Activated gamma-delta T cell treated with anti-CD3 and anti-CD28 coated beads, Interleukin-2, amount 50 U/mL, for 16 hours (primary cell): Measurements from ENCODE around the gene RETREG2.
"Not testable (repeated sequence)": the region's sequence is repeated elsewhere in the genome, so short reads cannot be mapped to it uniquely, and the experiment has no call there.

ENCODE experiments used
- DNase-seq: peaks from one replicate; pipeline ENCODE4 v3.0.0-alpha.2; 2020; ENCODE audit warnings: low read depth

The RETREG2 gene

GRCh38 chr2:219186754-219187456 lies 8.8 kb downstream of the RETREG2 start:
- DNase-seq = no peak

- DNase-seq = no peak
Measured at GRCh38 chr2:219197388-219197787, 19.3 kb downstream of the RETREG2 start.

- DNase-seq = no peak
Measured at GRCh38 chr2:219198974-219199373, 20.9 kb downstream of the RETREG2 start.

GRCh38 chr2:219199470-219200211 lies 21.6 kb downstream of the RETREG2 start:
- no peak for DNase-seq

DNA sequence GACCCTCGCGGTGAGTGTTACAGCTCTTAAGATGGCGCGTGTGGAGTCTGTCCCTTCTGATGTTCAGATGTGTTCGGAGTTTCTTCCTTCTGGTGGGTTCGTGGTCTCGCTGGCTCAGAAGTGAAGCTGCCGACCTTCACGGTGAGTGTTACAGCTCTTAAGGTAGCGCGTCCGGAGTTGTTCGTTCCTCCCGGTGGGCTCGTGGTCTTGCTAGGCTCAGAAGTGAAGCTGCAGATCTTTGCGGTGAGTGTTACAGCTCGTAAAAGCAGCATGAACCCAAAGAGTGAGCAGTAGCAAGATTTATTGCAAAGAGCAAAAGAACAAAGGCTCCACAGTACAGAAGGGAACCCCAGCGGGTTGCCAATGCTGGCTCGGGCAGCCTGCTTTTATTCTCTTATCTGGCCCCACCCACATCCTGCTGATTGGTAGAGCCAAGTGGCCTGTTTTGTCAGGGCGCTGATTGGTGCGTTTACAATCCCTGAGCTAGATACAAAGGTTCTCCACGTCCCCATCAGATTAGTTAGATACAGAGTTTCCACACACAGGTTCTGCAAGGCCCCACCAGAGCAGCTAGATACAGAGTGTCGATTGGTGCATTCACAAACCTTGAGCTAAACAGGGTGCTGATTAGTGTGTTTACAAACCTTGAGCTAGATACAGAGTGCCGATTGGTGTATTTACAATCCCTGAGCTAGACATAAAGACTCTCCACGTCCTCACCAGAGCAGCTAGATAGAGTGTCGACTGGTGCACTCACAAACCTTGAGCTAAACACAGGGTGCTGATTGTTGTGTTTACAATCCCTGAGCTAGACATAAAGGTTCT lies 22.6 kb downstream of the RETREG2 start:
- DNase-seq = not testable (repeated sequence)

DNA sequence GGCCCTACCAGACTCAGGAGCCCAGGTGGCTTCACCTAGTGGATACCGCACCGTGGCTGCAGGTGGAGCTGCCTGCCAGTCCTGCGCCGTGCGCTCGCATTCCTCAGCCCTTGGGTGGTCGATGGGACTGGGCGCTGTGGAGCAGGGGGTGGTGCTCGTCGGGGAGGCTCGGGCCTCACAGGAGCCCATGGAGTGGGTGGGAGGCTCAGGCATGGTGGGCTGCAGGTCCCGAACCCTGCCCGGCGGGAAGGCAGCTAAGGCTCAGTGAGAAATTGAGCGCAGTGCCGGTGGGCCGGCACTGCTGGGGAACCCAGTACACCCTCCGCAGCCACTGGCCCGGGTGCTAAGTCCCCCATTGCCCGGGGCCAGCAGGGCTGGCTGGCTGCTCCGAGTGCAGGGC lies 23.3 kb downstream of the RETREG2 start:
- DNase-seq = not testable (repeated sequence)

GRCh38 chr2:219204425-219205164 lies 26.5 kb downstream of the RETREG2 start:
- DNase-seq = no peak

DNA sequence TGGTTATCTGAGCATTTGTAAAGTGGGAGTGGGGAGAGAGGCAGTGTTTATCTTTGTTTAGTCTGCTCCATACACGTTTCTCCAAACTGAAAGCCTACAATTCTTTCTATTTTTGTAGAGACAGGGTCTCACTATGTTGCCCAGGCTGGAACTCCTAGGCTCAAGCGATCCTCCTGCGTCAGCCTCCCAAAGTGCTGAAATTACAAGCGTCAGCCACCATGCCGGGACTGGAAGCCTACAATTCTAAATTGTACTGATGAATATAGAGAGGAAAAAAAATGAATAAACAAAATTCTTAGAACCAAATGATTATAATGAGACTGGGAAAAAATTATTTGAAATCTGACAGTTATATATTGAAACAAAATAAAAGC lies 27.1 kb downstream of the RETREG2 start:
- DNase-seq = no peak

DNA sequence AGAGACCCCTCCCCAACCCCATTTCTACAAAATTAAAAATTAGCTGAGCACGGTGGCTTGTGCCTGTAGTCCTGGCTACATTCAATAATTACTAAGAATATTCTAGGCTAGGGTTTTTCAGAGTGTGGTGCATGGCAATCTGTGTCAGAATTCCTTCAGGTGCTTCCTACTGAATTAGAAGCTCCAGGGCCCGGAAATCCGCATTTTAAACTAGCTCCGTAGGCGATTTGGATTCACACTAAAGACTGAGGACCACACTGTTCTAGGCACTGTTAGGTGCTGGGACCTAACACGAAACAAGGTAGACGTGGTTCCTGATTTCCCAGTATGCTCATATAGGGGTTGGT lies 27.9 kb downstream of the RETREG2 start:
- DNase-seq = no peak

DNA sequence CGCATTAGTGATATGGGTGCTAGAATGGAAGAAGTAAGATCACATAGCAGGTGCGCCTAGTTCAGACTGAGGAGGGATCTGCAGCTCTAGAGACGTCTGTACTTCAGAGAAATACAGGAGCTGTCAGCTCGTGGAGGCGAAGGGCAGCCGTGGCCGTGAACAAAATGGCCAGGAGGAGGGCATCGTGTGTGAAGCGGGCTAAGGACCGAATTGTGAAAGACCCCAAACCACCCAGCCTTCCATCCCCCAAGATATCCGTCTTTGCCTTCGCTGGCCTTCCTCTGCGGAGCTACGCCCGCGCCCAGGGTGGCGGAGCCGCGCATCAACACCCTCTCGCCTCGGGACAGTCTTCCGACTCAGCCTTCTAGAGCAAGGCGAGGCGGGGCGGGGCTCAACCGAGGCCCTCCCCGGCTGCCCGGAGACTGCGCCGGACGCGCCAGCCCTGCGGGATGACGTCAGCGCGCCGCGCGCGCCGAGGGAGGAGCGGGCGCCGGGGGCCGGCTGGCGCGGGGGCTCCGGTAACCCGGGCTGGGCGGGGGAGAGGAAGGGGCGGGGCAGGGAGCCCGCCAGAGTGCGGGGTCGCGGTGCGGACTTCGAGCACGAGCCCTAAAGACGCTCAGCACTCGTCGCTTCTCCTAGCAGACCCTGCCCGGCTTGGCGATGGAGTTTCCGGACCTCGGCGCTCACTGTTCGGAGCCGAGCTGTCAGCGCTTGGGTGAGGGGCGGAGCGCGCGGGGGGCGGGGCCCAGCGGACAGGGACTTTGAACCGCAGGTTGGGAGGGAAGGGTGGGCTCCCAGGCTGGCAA lies 28.5 kb downstream of the RETREG2 start, which contains the start of gene ZFAND2B:
Gene ZFAND2B, plus strand, starts transcription at position 455 of the 806 bp plus-strand sequence. Its CDS starts 206 bp downstream, at position 661.
- DNase-seq = peak; percentile 92

- DNase-seq = no peak
Measured at GRCh38 chr2:219207134-219207883, 29.2 kb downstream of the RETREG2 start.

DNA sequence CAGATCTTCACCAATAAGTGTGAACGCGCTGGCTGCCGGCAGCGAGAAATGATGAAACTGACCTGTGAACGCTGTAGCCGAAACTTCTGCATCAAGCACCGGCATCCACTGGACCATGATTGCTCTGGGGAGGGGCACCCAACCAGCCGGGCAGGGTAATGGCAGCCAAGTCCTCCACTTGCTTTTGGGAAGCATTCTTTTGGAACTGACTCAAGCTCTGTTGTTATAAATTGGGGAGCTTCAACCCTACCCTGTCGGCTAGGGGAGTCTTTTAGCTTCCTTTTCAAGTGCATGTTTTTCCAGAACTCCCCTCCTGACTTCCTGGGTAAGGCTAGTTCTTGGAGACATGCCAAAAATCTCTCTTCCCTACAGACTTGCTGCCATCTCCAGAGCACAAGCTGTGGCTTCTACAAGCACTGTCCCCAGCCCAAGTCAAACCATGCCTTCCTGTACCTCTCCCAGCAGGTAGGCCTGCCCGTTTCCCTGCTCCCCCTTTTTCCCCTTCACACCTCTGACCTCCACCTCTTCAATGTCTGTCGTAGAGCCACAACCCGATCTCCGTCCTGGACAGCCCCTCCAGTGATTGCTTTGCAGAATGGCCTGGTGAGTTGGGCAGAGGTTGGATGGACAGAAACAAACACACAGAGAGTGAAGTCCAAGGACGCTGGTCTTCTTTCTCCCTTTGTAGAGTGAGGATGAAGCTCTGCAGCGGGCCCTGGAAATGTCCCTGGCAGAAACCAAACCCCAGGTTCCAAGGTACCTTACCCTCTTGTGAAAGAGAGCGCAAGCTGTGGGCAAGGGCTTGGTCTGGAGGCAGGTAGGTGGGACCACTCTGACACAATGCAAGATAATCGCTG lies 30.0 kb downstream of the RETREG2 start:
- DNase-seq = no peak

DNA sequence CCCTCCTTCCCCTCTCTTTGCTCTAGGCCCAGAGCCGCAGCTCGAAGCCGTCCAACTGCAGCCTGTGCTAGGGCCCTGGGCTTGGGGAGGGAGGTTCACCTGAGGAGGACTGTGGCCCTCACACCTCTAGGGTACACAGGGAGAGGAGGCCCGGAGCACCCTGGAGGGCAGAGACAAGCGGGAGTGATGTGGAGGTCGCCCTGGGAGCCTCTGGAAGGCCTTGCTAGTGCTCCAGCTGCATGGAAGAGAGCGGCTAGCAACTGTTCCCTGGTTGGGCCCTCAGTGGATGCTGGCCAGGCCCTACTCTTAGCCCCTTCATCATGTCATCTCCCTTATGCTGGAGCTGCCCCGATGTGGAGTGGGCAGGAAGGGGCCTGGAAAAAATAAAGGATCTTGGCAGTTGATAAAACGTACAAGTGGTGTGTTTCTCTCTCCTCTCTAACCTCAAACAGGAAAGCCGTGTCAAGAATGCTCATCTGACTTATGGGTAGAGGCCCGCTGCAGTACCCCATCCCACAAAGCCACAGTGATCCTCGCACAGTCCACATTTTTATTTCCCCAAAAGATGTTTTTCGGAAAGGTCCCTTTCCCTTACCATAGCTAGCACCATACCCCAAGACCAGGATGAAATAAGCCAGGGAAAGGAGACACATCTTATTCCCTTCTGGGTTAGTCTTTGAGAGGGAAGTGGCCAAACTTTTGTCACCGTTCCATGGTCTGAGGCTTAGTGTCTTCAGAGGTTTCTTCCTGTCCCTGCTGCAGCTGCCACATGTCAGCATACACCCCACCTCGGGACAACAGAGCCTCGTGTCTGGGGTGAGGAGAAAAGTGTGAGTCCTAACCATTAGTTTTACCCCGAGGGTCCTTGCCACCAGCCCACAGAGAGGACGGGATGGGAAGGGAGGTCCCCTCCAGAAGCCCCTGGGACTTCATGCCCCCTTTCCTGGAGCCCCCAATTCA lies 31.4 kb downstream of the RETREG2 start:
- no peak for DNase-seq

- no peak for DNase-seq
Measured at GRCh38 chr2:219210196-219210885, 32.3 kb downstream of the RETREG2 start.

- DNase-seq = no peak
Measured at GRCh38 chr2:219210886-219211362, 32.8 kb downstream of the RETREG2 start.

DNA sequence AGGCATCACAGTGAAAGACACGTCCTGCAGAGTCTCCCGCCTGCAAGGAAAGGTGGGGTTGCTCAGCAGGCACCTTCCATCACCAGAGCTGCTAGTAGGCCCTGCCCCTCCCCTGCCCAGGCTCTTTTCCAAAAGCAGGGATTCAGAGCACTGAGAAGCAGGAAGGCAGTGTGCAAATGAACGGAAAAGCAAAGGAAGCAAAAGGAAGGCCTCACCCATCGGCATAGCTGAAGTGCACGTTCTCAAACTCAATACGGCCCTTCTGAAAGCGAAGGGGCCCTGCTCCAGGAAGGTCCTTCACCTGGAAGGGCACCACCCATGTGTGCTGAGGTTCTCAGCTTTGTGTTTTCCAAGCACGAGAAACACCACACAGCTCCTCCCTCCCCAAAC lies 34.9 kb downstream of the RETREG2 start:
- DNase-seq = no peak

DNA sequence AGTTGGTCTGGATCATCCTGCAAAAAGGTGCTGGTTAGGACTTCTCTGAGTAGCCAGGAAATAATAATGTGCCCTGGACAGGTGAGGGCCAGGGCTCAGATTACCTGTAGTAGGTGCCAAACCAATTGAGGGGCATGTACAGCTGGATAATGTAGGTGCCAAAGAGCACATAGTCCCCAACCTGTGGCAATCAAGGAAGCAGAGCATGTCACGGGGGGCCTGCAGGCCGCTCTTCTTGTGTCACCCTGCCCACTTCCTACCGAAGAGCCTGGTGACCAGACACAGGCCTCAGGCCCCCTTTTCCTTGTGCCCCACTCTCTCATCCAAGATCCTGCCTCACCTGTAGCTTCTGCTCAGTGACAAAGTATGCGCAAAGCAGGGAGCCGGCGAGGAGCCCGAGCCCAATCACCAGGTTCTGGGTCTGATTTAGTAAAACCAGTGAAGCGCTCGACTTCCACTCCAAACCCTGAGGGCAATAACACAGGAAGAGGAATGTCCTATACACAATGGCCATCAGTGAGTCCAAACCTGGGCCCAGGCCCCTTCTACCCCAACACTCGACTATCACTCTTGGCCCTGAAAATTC lies 35.5 kb downstream of the RETREG2 start:
- no peak for DNase-seq
